ENCODE measurements around the gene SMOC2. TPM values are rescaled to one million over a fixed set of nuclear protein-coding genes. Genes with fewer than 3 reads are reported as not detected.

Gene SMOC2
- total RNA-seq, 1 donor from 2014 or later = not detected

- Histone ChIP-seq H3K27me3 (ENCODE audit: control insufficient read depth, insufficient read depth, low read length) (no peaks in the 10 kb centered on the region), H3K4me3 (ENCODE audit: low read depth, low read length) (no peak overlapping the region), H3K36me3 (ENCODE audit: control insufficient read depth, insufficient read depth, low read length) (no peaks in the 10 kb centered on the region)
- DNase-seq (ENCODE audit: low read depth) = no peak
- TF ChIP-seq CTCF (IDR thresholded peaks at IDR 0.05; ENCODE audit: insufficient read depth, low read length, poor library complexity, severe bottlenecking) = no peak
Observed at GRCh38 chr6:168632694-168633093, 191.7 kb downstream of the SMOC2 start.

GRCh38 chr6:168634541-168635328, 193.8 kb downstream of the SMOC2 start:
- no peaks in the 10 kb centered on the region for H3K27me3 ChIP-seq (ENCODE audit: control insufficient read depth, insufficient read depth, low read length)
- H3K4me3 ChIP-seq (ENCODE audit: low read depth, low read length) = no peak overlapping the region
- DNase-seq (ENCODE audit: low read depth) = no peak
- no peaks in the 10 kb centered on the region for H3K36me3 ChIP-seq (ENCODE audit: control insufficient read depth, insufficient read depth, low read length)
- no peak for TF ChIP-seq CTCF (IDR thresholded peaks at IDR 0.05; ENCODE audit: insufficient read depth, low read length, poor library complexity, severe bottlenecking)

- no peak overlapping the region for H3K4me3 ChIP-seq (ENCODE audit: low read depth, low read length)
- no peak for DNase-seq (ENCODE audit: low read depth)
Observed at GRCh38 chr6:168636147-168637004, 195.4 kb downstream of the SMOC2 start.

GRCh38 chr6:168637834-168638233, 196.8 kb downstream of the SMOC2 start:
- H3K36me3 ChIP-seq (ENCODE audit: control insufficient read depth, insufficient read depth, low read length) = no peaks in the 10 kb centered on the region
- H3K4me3 ChIP-seq (ENCODE audit: low read depth, low read length) = no peak overlapping the region
- no peaks in the 10 kb centered on the region for H3K27me3 ChIP-seq (ENCODE audit: control insufficient read depth, insufficient read depth, low read length)
- no peak for DNase-seq (ENCODE audit: low read depth)
- no peak for TF ChIP-seq CTCF (IDR thresholded peaks at IDR 0.05; ENCODE audit: insufficient read depth, low read length, poor library complexity, severe bottlenecking)

More at GRCh38 chr6:168636147-168637004, 195.4 kb downstream of the SMOC2 start:
- no peak for TF ChIP-seq CTCF (IDR thresholded peaks at IDR 0.05; ENCODE audit: insufficient read depth, low read length, poor library complexity, severe bottlenecking)
- H3K27me3 ChIP-seq (ENCODE audit: control insufficient read depth, insufficient read depth, low read length) = no peaks in the 10 kb centered on the region
- no peaks in the 10 kb centered on the region for H3K36me3 ChIP-seq (ENCODE audit: control insufficient read depth, insufficient read depth, low read length)

GRCh38 chr6:168638468-168639271, 197.7 kb downstream of the SMOC2 start:
- no peaks in the 10 kb centered on the region for H3K27me3 ChIP-seq (ENCODE audit: control insufficient read depth, insufficient read depth, low read length)
- no peak overlapping the region for H3K4me3 ChIP-seq (ENCODE audit: low read depth, low read length)
- DNase-seq (ENCODE audit: low read depth) = no peak
- TF ChIP-seq CTCF (IDR thresholded peaks at IDR 0.05; ENCODE audit: insufficient read depth, low read length, poor library complexity, severe bottlenecking) = no peak
- no peaks in the 10 kb centered on the region for H3K36me3 ChIP-seq (ENCODE audit: control insufficient read depth, insufficient read depth, low read length)

Measured in kidney epithelial cell (primary cell).